Prostate gland (tissue), 2 donors: Measurements from ENCODE around the gene UQCRC1.

Experiments used
- CTCF ChIP-seq, 4 experiments: fragments of 200-600 bp in 2 of 4; fragments of 450-650 bp in 2 of 4; sonication (generic) in 2 of 4; IDR thresholded peaks; 1 replicate in 3 of 4; 2 replicates in 1 of 4; pipeline ENCODE4 v1.5.1; 2016 to 2019; ENCODE audit warnings: antibody characterized with exemption in 4 of 4, mild to moderate bottlenecking in 2 of 4, moderate library complexity in 2 of 4
- POLR2A ChIP-seq: fragments of 450-650 bp; IDR thresholded peaks from one replicate; pipeline ENCODE4 v1.6.1; 2016; ENCODE audit warnings: antibody characterized with exemption, mild to moderate bottlenecking
- POLR2AphosphoS5 ChIP-seq: sonication (generic); formaldehyde crosslinking; IDR thresholded peaks from one replicate; pipeline ENCODE4 v1.6.1; 2017; ENCODE audit warnings: antibody characterized with exemption

- TF ChIP-seq CTCF (IDR thresholded peaks at IDR 0.05) (no peak), POLR2A (no peak), POLR2AphosphoS5 (no peak)
These were observed 24.3 kb upstream of the UQCRC1 start for GRCh38 chr3:48633743-48634142.
